NCI-H146 treated with DMSO at 0.1 percent for 48 hours (cell line): Measurements from ENCODE around the gene PCGF1.
A peak's percentile ranks its signal among the peaks of the same experiment; 100 is the strongest.

Experiments used
- DNase-seq: peaks from one replicate; lab custom pipeline; 2025; ENCODE audit not compliant: unreplicated experiment; lab: John Stamatoyannopoulos, UW

PCGF1 gene

DNA sequence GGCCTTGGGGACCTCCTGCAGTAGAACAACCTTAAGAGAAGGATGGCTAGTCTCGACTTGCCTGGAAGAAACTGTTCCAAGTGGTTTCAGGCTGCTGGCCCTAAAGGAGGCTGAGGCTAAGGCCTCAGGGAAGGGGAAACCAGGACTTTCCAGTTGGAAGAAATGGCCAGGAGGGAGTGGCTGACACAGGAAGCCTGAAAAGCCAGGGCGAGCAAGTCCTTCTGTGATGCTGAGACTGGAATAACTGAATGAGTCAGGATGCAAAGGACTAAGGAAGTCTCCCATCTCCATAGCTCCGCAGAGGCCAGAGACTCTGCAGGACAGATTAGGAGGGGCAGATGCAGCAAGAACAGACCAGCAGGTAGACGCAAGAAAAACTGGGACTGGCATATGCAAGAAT lies 29.6 kb upstream of the PCGF1 start:
- no peak for DNase-seq

DNA sequence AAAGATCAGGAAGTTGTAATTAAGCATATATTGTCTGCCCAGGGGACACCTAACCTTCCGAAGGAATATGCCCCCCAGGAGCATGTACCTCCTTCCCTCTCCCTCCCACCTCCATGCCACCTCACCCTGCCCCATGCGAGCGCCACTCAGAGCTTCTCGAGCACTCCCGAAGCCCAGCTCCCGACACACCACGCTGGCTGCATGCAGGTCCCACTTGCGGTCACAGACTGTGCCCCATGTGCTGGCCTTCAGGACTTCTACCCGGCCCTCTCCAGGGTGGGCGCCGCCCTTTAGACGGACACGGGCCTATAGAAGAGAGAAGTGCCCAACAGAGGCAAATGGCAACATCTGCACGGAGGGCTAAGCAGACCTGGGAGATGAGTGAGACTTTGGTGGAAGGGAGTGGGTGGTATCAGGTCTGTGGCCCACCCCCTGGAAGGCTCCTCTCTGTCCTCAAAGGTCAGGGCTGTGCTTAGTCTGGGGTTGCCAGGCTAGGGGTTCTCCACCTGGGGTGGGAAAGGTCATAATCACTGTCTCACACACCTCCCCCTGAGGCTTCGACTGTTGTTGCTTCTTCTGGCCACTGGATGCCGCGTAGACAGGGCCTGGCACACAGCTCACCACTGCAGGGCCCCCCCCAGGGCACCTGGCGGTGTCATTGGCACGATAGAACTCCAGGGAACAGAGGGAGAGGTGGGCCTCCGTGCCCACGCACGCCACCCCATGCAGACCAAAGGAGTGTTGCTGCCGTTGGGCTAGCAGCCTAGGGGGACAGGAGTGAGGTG lies 28.9 kb upstream of the PCGF1 start:
- DNase-seq = no peak

DNA sequence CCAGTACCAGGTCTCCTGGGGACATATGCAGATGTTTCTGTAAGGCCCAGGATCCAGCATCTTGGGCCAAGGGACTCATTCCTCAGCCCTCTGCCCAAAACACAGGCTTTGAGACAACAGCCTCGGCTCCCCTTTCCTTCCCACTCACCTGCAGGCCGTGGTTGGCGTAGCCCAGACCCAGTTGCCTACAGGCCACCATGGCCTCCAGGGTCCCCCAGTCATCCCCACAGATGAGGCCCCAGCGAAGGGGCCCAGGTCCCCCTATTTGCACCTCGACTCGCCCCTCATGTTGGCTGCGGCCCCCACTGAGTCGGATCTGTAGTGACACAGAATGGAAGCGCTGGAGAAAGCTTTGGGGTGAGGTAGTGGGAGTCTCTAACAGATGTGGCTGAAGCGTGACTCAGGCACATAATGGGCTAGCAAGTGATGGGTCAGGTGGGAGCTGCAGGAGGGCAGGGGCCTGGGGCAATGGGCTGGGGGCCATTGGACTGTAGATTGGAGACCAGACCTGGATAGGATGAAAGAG lies 28.0 kb upstream of the PCGF1 start:
- DNase-seq = no peak

- DNase-seq = no peak
These were observed 26.9 kb upstream of the PCGF1 start for GRCh38 chr2:74534411-74534810.

DNA sequence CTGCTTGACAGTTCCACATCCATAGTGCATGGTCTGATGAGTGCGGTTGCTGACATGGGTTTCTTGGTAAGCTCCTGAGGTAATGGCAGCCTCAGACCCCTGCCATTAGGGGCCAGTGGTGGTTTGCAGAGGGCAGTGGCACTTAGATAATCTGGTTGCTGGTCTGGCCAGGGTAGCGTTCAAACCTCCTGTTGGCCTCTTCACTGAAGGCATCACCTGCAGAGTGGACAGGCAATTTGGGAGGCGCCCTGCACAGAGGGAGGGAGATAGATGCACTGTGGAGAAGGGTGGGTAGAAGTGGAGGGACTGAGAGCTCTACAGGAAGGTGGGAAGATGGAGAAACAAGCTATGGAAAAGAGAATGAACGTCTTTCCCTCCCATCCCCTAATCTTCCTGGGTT lies 26.0 kb upstream of the PCGF1 start:
- no peak for DNase-seq

DNA sequence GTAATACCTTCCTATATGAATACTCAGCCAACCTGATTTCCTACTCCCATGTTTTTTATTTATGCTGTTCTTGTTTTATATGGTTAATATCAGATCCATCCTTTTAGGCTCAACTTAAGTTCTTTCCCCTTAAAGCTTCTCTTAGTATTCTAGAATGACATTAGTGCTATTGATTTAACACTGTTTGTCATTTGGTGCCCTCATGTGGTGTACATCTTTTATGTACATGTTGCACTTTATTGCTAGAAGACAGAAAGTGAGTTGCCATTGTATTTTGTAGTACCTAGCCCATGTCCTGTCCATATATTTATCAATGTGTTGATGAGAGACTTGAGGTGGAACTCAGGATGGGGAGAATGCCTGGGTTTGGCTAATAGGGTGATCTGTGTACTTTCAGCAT lies 24.7 kb upstream of the PCGF1 start:
- peak; percentile 18 for DNase-seq

GRCh38 chr2:74531666-74532065 lies 24.2 kb upstream of the PCGF1 start:
- DNase-seq = no peak

DNA sequence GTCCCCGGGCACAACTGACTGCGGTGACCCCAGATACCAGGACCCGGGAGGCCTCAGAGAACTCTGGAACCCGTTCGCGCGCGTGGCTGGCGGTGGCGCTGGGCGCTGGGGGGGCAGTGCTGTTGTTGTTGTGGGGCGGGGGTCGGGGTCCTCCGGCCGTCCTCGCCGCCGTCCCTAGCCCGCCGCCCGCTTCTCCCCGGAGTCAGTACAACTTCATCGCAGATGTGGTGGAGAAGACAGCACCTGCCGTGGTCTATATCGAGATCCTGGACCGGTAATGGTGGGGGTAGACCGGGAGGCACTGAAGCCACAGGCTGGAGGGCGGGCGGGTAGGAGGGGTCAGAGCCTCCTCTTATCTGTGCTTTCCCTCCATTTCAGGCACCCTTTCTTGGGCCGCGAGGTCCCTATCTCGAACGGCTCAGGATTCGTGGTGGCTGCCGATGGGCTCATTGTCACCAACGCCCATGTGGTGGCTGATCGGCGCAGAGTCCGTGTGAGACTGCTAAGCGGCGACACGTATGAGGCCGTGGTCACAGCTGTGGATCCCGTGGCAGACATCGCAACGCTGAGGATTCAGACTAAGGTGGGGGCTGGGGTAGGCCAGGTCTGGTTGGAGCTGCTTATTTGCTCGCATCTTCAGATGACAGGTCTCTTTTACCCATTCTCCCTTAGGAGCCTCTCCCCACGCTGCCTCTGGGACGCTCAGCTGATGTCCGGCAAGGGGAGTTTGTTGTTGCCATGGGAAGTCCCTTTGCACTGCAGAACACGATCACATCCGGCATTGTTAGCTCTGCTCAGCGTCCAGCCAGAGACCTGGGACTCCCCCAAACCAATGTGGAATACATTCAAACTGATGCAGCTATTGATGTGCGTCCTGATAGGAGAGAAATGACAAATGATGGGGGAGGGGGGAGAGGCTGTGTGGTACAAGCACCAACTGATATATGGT lies 23.0 kb upstream of the PCGF1 start:
- DNase-seq = peak; percentile 23

DNA sequence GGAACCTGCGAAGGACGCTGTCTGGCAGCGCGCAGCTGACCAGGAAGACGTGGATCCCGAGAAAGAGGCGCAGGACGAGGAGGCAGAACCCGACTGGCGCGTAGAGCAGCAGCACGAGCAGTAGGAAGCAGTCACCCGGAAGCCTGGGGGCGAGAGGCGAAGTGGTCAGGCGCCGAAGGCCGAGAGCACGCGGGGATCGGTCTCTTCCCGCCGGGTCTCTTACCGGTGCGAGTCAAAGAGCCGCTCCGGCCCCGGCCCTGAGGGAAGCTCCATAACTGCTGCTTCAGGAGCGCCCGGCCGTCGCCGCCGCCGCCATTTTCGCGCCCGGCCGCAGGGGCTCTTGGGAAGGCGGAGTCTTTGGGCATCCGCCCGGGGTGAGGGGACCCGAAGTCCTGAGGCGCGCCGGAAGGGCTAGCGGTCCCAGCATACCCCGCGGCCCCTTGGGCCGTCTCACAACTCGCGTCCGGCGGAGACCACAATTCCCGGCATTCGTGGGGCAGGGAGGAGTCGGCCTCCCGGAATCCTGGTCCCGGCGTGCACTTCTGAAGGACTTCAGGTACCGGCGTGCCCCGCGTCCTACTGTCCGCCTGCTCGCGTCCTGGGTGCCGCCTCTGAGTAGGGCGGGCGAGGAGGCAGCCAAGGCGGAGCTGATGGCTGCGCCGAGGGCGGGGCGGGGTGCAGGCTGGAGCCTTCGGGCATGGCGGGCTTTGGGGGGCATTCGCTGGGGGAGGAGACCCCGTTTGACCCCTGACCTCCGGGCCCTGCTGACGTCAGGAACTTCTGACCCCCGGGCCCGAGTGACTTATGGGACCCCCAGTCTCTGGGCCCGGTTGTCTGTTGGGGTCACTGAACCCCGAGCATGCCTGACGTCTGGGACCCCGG lies 22.1 kb upstream of the PCGF1 start, which contains the start of the genes AUP1 and HTRA2:
Gene AUP1 (minus strand): TSS at position 350 of the 882 bp plus-strand sequence. CDS start 77 bp downstream, at position 273.
Gene HTRA2 (plus strand): TSS at position 577 of the 882 bp plus-strand sequence. CDS start 74 bp downstream, at position 651.
- peak; percentile 95 for DNase-seq

GRCh38 chr2:74528600-74529356 lies 21.3 kb upstream of the PCGF1 start:
- no peak for DNase-seq

DNA sequence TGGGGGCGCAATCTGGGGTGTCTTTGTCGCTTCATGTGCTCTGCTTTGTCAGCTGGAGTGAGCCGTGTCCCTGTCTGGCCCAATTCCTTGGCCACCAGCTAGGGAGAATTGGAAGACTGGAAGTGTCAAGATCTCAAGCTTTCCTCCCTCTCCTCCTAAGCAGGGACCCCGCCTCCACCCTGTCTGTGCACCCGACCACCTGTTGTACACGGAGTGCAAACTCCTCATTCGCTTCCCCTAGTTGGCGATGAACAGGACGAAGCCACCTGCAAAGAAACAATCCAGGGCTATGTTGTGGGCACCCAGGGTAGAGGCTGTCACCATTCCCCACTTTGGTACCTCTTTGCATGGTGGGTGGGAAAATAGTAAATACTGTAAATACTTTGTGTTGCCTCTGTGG lies 20.2 kb upstream of the PCGF1 start:
- DNase-seq = no peak

- no peak for DNase-seq
These were observed 19.2 kb upstream of the PCGF1 start for GRCh38 chr2:74526649-74527230.

- DNase-seq = no peak
These were observed 18.5 kb upstream of the PCGF1 start, which contains the start of gene DQX1 for GRCh38 chr2:74525717-74526648. Gene DQX1 (minus strand): TSS chr2:74526231. CDS start chr2:74525729, 502 bp downstream.

DNA sequence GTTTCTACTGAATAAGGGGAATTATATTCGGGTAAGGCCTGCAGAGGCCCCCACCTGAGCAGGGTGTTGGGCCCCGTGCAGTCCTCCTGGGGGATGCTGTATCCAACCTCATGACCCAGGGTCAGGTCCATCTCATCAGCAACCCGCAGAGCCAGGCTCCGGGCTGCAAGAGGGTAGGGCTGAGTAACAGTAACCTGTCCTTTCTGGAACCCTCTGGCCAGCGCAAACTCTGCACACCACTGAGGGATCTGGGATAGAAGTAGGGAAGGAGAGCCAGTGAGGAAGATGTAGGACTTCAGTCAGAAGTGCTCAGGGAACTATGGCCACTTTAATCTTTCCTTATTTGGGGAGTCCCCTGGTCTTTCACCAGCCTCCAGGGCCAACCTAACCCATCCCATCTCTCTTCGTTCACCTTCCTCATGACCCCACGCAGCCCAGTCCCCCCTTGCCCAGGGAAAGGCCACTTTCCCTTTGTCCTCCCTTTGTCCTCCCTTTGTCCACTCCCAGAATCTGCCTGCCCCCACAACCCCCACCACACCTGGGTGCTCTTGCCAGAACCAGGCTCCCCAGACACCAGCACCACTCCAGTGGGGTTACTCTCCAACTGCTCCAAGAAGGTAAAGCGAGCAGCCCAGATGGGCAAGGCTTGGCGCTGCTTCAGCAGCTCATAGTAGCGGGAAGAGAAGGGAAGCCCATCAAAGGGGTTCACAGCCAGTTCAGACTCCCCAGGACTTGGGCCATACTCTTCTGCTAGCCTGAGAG lies 17.6 kb upstream of the PCGF1 start:
- no peak for DNase-seq

DNA sequence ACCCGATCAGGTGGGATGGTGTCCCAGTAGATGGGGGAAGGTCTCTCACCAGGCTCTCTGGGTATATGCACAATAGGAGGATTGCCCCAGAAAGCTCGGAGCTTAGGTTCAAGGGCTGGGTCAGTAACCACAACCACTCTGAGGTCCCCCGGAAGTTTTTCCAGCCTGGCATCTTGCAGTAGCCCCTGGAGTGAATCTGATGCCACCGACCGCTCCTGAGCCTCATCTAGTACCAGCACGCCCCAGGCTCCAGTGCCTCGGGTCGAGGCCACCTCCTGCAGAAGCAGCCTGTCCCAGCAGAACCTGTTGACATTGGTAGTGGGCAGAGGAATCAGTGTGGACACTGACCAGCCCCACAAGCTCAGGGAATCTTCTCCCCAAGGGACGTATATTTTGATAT lies 16.5 kb upstream of the PCGF1 start:
- DNase-seq = no peak

DNA sequence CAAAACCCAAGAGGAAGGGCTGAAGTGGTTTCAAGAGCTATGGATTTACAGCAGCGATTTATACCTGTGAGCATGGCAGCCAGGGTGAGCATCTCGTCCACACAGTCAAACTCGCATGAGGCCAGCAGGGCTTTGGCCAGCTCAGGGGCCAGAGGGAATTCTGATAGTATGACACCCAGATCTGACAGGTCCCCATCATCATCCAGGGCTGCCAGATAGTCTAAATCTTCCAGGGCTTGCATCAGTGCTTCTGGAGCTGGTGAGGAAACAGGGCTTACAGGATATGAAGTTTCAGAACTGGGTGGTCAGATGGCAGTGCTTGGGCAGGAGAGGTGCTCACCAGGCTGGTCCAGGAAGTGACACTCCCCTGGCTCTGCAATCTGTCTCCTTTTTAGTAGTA lies 15.0 kb upstream of the PCGF1 start:
- DNase-seq = no peak

DNA sequence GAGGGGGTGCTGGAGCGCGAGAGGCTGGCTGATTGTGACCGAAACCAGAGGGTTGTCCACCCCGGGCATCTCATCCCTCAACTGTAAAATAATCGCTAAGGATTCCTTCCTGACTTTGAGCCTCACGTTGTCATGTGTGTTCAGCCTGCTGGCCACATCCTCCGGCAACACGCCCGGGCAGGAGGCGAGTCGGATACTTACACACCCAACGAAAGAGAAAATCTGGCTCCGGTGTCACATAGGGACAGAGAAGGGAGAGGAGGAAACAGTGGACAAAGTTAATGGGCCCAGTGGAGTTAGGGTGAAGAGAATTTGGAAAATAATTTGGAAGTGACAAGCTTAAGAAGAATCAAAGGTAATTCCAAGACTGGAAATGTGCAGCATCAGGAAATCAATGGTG lies 9.2 kb upstream of the PCGF1 start:
- DNase-seq = no peak
